OCI-LY3 (cell line): Measurements from ENCODE around the gene PPP4R3A.

Source experiments
- H2AFZ ChIP-seq: fragments of 200-600, 300-600 bp; shearing (Covaris generic); 2 replicates; pipeline ENCODE4 v1.6.0; 2014; ENCODE audit warnings: antibody characterized with exemption, low read depth, low read length
- H3K27ac ChIP-seq: fragments of 200-600, 300-600 bp; sonication (generic); 2 replicates; pipeline ENCODE4 v1.5.1; 2014; ENCODE audit warnings: mild to moderate bottlenecking, low read length, moderate library complexity, mixed read lengths
- H3K27me3 ChIP-seq: fragments of 200-600, 300-600 bp; sonication (generic); 2 replicates; pipeline ENCODE4 v1.6.1; 2014; ENCODE audit warnings: low read depth, low read length, mixed read lengths
- H3K36me3 ChIP-seq: fragments of 200-600, 300-600 bp; sonication (generic); replicated peaks from 2 replicates; pipeline ENCODE3; 2014; ENCODE audit warnings: low read depth, low read length, mixed read lengths
- H3K4me1 ChIP-seq: fragments of 300-600, 200-600 bp; sonication (generic); 2 replicates; pipeline ENCODE4 v1.6.1; 2014; ENCODE audit warnings: low read length, mixed read lengths
- H3K4me2 ChIP-seq: fragments of 200-600, 300-600 bp; sonication (generic); 2 replicates; pipeline ENCODE4 v1.6.1; 2014; ENCODE audit warnings: low read length, mixed read lengths
- H3K4me3 ChIP-seq: fragments of 300-600, 200-600 bp; sonication (generic); 2 replicates; pipeline ENCODE4 v1.5.1; 2014; ENCODE audit warnings: antibody characterized with exemption, mild to moderate bottlenecking, low read length, moderate library complexity
- H3K79me2 ChIP-seq: fragments of 300-600, 200-600 bp; shearing (Covaris generic); 2 replicates; pipeline ENCODE4 v1.6.1; 2014; ENCODE audit warnings: mild to moderate bottlenecking, low read length, mixed read lengths
- H3K9ac ChIP-seq: fragments of 300-600, 200-600 bp; shearing (Covaris generic); 2 replicates; pipeline ENCODE4 v1.6.0; 2014; ENCODE audit warnings: mild to moderate bottlenecking, low read length, moderate library complexity
- H3K9me3 ChIP-seq: fragments of 200-600, 300-600 bp; shearing (Covaris generic); 2 replicates; pipeline ENCODE4 v1.6.1; 2014; ENCODE audit warnings: low read length, mixed read lengths; ENCODE audit not compliant: insufficient read depth
- H4K20me1 ChIP-seq: fragments of 200-600, 300-600 bp; sonication (generic); 2 replicates; pipeline ENCODE4 v1.6.1; 2016; ENCODE audit warnings: low read length, mixed read lengths; ENCODE audit not compliant: insufficient read depth
- CTCF ChIP-seq: fragments of 200-600, 300-600 bp; sonication (generic); IDR thresholded peaks from 2 replicates; pipeline ENCODE4 v1.5.1; 2014; ENCODE audit warnings: antibody characterized with exemption, low read length, low read depth
- EZH2phosphoT487 ChIP-seq: fragments of 200-600 bp; shearing (Covaris generic); IDR thresholded peaks from 2 replicates; pipeline ENCODE4 v1.6.1; 2018; ENCODE audit warnings: antibody characterized with exemption, mixed run types, low read depth

The PPP4R3A gene

GRCh38 chr14:91454155-91454554, 56.0 kb downstream of the PPP4R3A start:
- no peak overlapping the region for H3K9ac ChIP-seq
- H3K36me3 ChIP-seq: peaks cover 48% of the 10 kb centered on the region
- 0 out of 2 replicates have a peak, but pooled peaks cover 4% of the 10 kb centered on the region for H3K79me2 ChIP-seq
- H3K4me2 ChIP-seq: no peak overlapping the region
- H3K4me3 ChIP-seq: no peak overlapping the region
- TF ChIP-seq CTCF (no peak), EZH2phosphoT487 (no peak)
- no peaks in the 10 kb centered on the region for H3K27me3 ChIP-seq
- H3K4me1 ChIP-seq: no peaks in the 10 kb centered on the region
- H2AFZ ChIP-seq: no peak overlapping the region
- no peaks in the 10 kb centered on the region for H3K9me3 ChIP-seq
- H4K20me1 ChIP-seq: no peaks in the 10 kb centered on the region
- no peak overlapping the region for H3K27ac ChIP-seq

- no peaks in the 10 kb centered on the region for H3K27me3 ChIP-seq
- H3K4me2 ChIP-seq: no peak overlapping the region
- 0 out of 2 replicates have a peak, but pooled peaks cover 4% of the 10 kb centered on the region for H3K79me2 ChIP-seq
- no peak for TF ChIP-seq EZH2phosphoT487
- TF ChIP-seq CTCF: no peak
- H3K4me1 ChIP-seq: no peaks in the 10 kb centered on the region
- H3K4me3 ChIP-seq: no peak overlapping the region
- no peaks in the 10 kb centered on the region for H4K20me1 ChIP-seq
- H3K9me3 ChIP-seq: no peaks in the 10 kb centered on the region
- H2AFZ ChIP-seq: no peak overlapping the region
- H3K27ac ChIP-seq: no peak overlapping the region
- no peak overlapping the region for H3K9ac ChIP-seq
- H3K36me3 ChIP-seq: peaks cover 46% of the 10 kb centered on the region
These were observed 56.4 kb downstream of the PPP4R3A start for GRCh38 chr14:91453744-91454143.

- Histone ChIP-seq H3K36me3 (no peaks in the 10 kb centered on the region), H3K79me2 (no peaks in the 10 kb centered on the region), H3K9ac (peak overlapping the region; percentile 31; the same call in 1 of the 2 replicates), H4K20me1 (no peaks in the 10 kb centered on the region), H2AFZ (no peak overlapping the region), H3K27ac (peak overlapping the region; percentile 76), H3K4me2 (peak overlapping the region; percentile 82), H3K4me1 (peaks cover 36% of the 10 kb centered on the region), H3K9me3 (no peaks in the 10 kb centered on the region), H3K27me3 (no peaks in the 10 kb centered on the region), H3K4me3 (peak overlapping the region; percentile 60)
- TF ChIP-seq CTCF (no peak), EZH2phosphoT487 (no peak)
These were observed 65.6 kb downstream of the PPP4R3A start for GRCh38 chr14:91444335-91445020.

GRCh38 chr14:91439345-91439744, 70.8 kb downstream of the PPP4R3A start:
- TF ChIP-seq EZH2phosphoT487: no peak
- no peak for TF ChIP-seq CTCF
- H2AFZ ChIP-seq: no peak overlapping the region
- no peak overlapping the region for H3K27ac ChIP-seq
- H3K36me3 ChIP-seq: no peaks in the 10 kb centered on the region
- H3K9ac ChIP-seq: no peak overlapping the region
- peaks cover 14% of the 10 kb centered on the region for H3K4me1 ChIP-seq
- no peaks in the 10 kb centered on the region for H3K27me3 ChIP-seq
- H3K4me2 ChIP-seq: no peak overlapping the region
- H4K20me1 ChIP-seq: no peaks in the 10 kb centered on the region
- H3K79me2 ChIP-seq: no peaks in the 10 kb centered on the region
- H3K4me3 ChIP-seq: no peak overlapping the region
- H3K9me3 ChIP-seq: peaks cover 6% of the 10 kb centered on the region; the same call in 1 of the 2 replicates
